ENCODE measurements around the gene HOXC6. TPM values are rescaled to one million over a fixed set of nuclear protein-coding genes. Genes with fewer than 3 reads are reported as not detected.

The HOXC6 gene
- total RNA-seq, 1 experiment from 2014 or later: 7.1 TPM

DNA sequence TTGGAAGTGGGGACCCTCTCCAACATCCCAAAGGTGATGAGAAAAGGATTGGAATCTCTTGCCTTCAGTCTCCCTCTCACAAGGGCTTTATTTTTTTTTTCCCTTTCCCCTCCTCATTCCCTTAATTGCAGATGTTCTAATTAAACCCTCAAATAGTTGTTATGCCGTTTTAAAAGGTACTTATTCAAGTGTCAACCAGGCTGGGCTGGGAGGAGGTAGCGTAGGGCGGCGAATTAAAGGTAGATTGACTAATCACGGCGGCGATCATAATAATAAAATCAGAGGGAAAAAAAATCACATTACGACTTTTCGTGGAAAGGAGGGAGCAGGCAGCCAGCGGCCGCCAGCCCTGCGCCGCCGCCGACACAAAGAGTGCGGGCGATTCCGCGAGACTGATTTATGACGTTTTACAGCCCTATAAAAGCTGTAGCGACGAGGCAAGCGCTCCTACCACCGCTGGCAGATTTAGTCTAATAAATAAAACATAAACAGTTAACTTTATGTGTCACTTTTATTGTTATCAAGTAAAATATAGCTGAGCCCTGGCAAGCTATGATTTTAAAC lies 23.7 kb downstream of the HOXC6 start:
- TF ChIP-seq, protein P1, sequence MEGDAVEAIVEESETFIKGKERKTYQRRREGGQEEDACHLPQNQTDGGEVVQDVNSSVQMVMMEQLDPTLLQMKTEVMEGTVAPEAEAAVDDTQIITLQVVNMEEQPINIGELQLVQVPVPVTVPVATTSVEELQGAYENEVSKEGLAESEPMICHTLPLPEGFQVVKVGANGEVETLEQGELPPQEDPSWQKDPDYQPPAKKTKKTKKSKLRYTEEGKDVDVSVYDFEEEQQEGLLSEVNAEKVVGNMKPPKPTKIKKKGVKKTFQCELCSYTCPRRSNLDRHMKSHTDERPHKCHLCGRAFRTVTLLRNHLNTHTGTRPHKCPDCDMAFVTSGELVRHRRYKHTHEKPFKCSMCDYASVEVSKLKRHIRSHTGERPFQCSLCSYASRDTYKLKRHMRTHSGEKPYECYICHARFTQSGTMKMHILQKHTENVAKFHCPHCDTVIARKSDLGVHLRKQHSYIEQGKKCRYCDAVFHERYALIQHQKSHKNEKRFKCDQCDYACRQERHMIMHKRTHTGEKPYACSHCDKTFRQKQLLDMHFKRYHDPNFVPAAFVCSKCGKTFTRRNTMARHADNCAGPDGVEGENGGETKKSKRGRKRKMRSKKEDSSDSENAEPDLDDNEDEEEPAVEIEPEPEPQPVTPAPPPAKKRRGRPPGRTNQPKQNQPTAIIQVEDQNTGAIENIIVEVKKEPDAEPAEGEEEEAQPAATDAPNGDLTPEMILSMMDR (IDR thresholded peaks at IDR 0.05; ENCODE audit: unreplicated experiment): no peak
- Mint-ChIP-seq H3K27me3 (ENCODE audit: insufficient read depth, unreplicated experiment) (no peaks in the 10 kb centered on the region), H3K4me1 (ENCODE audit: insufficient read depth, unreplicated experiment) (peaks cover 11% of the 10 kb centered on the region), H3K36me3 (ENCODE audit: insufficient read depth, unreplicated experiment) (no peaks in the 10 kb centered on the region), H3K4me3 (ENCODE audit: unreplicated experiment) (no peak overlapping the region), H3K27ac (ENCODE audit: low read depth, unreplicated experiment) (no peak overlapping the region), H3K9me3 (ENCODE audit: unreplicated experiment) (no peaks in the 10 kb centered on the region)
- BruUV-seq (replicated peaks): no TSS peak
- ChIA-PET CTCF (interaction anchor here (1.1 to 1.8 kb wide), 2 partner anchors 19 to 156 kb away, joined by 3 to 12 read pairs; partner anchors contain the start of gene HOXC5), POLR2A (interaction anchor here (0.5 kb wide), 1 partner anchor 14 kb away, joined by 3 read pairs; no protein-coding TSS in a partner anchor)
- no peak for DNase-seq (ENCODE audit: unreplicated experiment)
- intact Hi-C loops (cut with micrococcal nuclease): no loop called here

DNA sequence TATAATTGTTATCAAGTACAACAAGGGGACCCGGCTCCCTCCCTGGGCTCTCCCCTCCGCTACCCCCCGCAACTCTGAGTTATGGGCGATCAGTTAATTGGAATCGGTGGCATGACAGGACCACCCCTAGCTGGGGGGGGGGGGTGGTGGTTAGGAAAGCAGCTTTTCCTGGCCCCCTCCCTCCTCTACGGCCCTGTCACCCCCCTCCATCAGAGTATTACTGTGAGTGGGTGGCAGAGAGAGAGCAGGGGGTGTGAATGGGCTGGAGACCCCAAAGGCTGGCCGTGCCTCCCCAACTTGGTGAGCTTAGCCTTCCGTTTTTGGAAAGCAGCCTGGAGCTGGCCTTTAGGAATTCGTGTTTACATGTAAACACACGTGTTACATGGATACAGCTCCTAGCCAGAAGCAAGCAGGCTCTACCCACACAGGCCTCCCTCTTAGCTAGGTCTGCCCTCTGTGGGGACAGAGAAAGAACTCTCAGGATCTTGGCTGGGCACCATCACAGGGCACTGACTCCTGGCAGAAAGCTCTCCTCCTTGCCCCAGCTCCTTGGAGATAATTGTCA lies 24.3 kb downstream of the HOXC6 start:
- TF ChIP-seq, protein P1 (IDR thresholded peaks at IDR 0.05; ENCODE audit: unreplicated experiment): no peak
- H3K27me3 Mint-ChIP-seq (ENCODE audit: insufficient read depth, unreplicated experiment): no peaks in the 10 kb centered on the region
- peaks cover 11% of the 10 kb centered on the region for H3K4me1 Mint-ChIP-seq (ENCODE audit: insufficient read depth, unreplicated experiment)
- no peak overlapping the region for H3K4me3 Mint-ChIP-seq (ENCODE audit: unreplicated experiment)
- no peaks in the 10 kb centered on the region for H3K9me3 Mint-ChIP-seq (ENCODE audit: unreplicated experiment)
- no peak overlapping the region for H3K27ac Mint-ChIP-seq (ENCODE audit: low read depth, unreplicated experiment)
- no TSS peak for BruUV-seq (replicated peaks)
- ChIA-PET POLR2A (no interaction called here), CTCF (interaction anchor here (0.6 to 1.8 kb wide), 3 partner anchors 20 to 156 kb away, joined by 3 to 12 read pairs (median 3); partner anchors contain the start of gene HOXC5)
- DNase-seq (ENCODE audit: unreplicated experiment): no peak
- H3K36me3 Mint-ChIP-seq (ENCODE audit: insufficient read depth, unreplicated experiment): no peaks in the 10 kb centered on the region
- intact Hi-C loops (cut with micrococcal nuclease): no loop called here

DNA sequence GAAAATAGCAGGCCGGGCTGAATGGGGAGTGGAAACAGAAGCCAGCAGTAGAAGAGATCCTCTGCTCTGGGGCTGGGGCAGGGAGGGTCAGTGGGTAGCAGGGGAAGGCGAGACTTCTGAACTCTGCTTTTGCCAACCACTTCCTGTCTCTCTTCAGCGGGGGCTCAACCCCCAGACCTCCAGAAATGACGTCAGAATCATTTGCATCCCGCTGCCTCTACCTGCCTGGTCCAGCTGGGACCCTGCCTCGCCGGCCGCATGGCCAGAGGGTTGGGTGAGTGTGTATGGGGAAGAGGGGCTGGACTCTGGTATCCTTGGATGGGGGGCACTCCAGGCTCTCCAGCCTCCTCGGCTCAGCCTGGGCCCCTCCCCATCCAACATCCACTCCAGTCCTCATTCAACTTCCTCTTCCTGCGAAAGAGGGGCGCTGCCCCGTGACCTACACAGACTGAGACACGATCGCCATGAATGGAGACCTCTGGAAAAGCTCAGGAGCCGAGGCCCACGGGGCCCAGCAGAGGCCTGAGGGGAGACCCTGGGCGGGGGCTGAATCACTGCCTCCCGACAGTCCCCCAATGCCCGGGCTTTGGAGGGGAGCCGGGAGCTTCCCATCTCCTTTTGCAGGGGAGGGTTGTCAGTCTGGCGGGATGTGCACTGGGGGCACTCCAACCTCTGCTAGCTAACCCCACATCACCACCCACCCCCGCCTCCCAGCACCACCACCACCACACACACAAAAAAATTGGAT lies 24.9 kb downstream of the HOXC6 start:
- Mint-ChIP-seq H3K27ac (ENCODE audit: low read depth, unreplicated experiment) (no peak overlapping the region), H3K36me3 (ENCODE audit: insufficient read depth, unreplicated experiment) (no peaks in the 10 kb centered on the region), H3K9me3 (ENCODE audit: unreplicated experiment) (no peaks in the 10 kb centered on the region), H3K27me3 (ENCODE audit: insufficient read depth, unreplicated experiment) (no peaks in the 10 kb centered on the region), H3K4me3 (ENCODE audit: unreplicated experiment) (no peak overlapping the region), H3K4me1 (ENCODE audit: insufficient read depth, unreplicated experiment) (peaks cover 11% of the 10 kb centered on the region)
- ChIA-PET CTCF (interaction anchor here (0.6 to 1.8 kb wide), 4 partner anchors 20 to 307 kb away, joined by 3 to 12 read pairs (median 3); partner anchors contain the start of gene HOXC5), POLR2A (no interaction called here)
- DNase-seq (ENCODE audit: unreplicated experiment): no peak
- intact Hi-C loops (cut with micrococcal nuclease): no loop called here
- TF ChIP-seq, protein P1 (IDR thresholded peaks at IDR 0.05; ENCODE audit: unreplicated experiment): no peak
- BruUV-seq (replicated peaks): no TSS peak
